ENCODE results near the gene KITLG.
"Not testable (repeated sequence)": the region's sequence is repeated elsewhere in the genome, so short reads cannot be mapped to it uniquely, and the experiment has no call there.

KITLG gene

GRCh38 chr12:88580051-88580871 lies at the start of gene KITLG:
Gene KITLG (minus strand): TSS chr12:88580471. CDS start chr12:88580278, 193 bp downstream.
- peak; percentile 1 for DNase-seq

GRCh38 chr12:88628856-88629509 lies 48.7 kb upstream of the KITLG start:
- no peak for DNase-seq

GRCh38 chr12:88628035-88628434 lies 47.8 kb upstream of the KITLG start:
- not testable (repeated sequence) for DNase-seq

GRCh38 chr12:88627501-88627900 lies 47.2 kb upstream of the KITLG start:
- no peak for DNase-seq

- no peak for DNase-seq
Observed at GRCh38 chr12:88625356-88625755, 45.1 kb upstream of the KITLG start.

- no peak for DNase-seq
Observed at GRCh38 chr12:88624911-88625310, 44.6 kb upstream of the KITLG start.

- DNase-seq = no peak
Observed at GRCh38 chr12:88623777-88624548, 43.7 kb upstream of the KITLG start.

- no peak for DNase-seq
Observed at GRCh38 chr12:88617352-88617751, 37.1 kb upstream of the KITLG start.

- DNase-seq = no peak
Observed at GRCh38 chr12:88615490-88615889, 35.2 kb upstream of the KITLG start.

GRCh38 chr12:88604646-88605045 lies 24.4 kb upstream of the KITLG start:
- no peak for DNase-seq

GRCh38 chr12:88600272-88600671 lies 20.0 kb upstream of the KITLG start:
- no peak for DNase-seq

- DNase-seq = no peak
Observed at GRCh38 chr12:88597365-88597764, 17.1 kb upstream of the KITLG start.

- no peak for DNase-seq
Observed at GRCh38 chr12:88595697-88596096, 15.4 kb upstream of the KITLG start.

- DNase-seq = no peak
Observed at GRCh38 chr12:88594780-88595179, 14.5 kb upstream of the KITLG start.

- DNase-seq = no peak
Observed at GRCh38 chr12:88591343-88591742, 11.1 kb upstream of the KITLG start.

GRCh38 chr12:88590851-88591250 lies 10.6 kb upstream of the KITLG start:
- no peak for DNase-seq

- DNase-seq = no peak
Observed at GRCh38 chr12:88585077-88585476, 4.8 kb upstream of the KITLG start.

- DNase-seq = no peak
Observed at GRCh38 chr12:88579601-88580050, 645 bp downstream of the KITLG start.

GRCh38 chr12:88579161-88579517 lies 1.1 kb downstream of the KITLG start:
- no peak for DNase-seq

- DNase-seq = no peak
Observed at GRCh38 chr12:88578276-88579160, 1.8 kb downstream of the KITLG start.

- DNase-seq = no peak
Observed at GRCh38 chr12:88577537-88577936, 2.7 kb downstream of the KITLG start.

- DNase-seq = no peak
Observed at GRCh38 chr12:88576866-88577265, 3.4 kb downstream of the KITLG start.

Data from CD4-positive, alpha-beta T cell treated with Interleukin-6 for 4 hours (primary cell).